Cardiac muscle cell (in vitro differentiated cells and primary cell): ENCODE results near the gene GABRA5. TPM values are rescaled to one million over a fixed set of nuclear protein-coding genes. Genes with fewer than 3 reads are reported as not detected.

Source experiments
- DNase-seq, 2 donors: peaks; one replicate each; pipeline versions ENCODE4 v3.0.0 to v3.0.0-alpha.2; 2010 to 2017; ENCODE audit warnings: low read depth in 1 of 2, low spot score in 1 of 2
- H3K27ac ChIP-seq: fragments of 200-600 bp; sonication (generic); 2 replicates; pipeline ENCODE4 v1.5.1; 2016
- H3K27me3 ChIP-seq: fragments of 200-600 bp; sonication (generic); 2 replicates; pipeline ENCODE4 v1.6.0; 2016; ENCODE audit warnings: control low read depth
- H3K36me3 ChIP-seq: fragments of 200-600 bp; sonication (generic); 2 replicates; pipeline ENCODE4 v1.5.1; 2016; ENCODE audit warnings: control low read depth
- H3K4me1 ChIP-seq: fragments of 200-600 bp; sonication (generic); 2 replicates; pipeline ENCODE4 v1.8.1; 2017; ENCODE audit warnings: low read depth, mild to moderate bottlenecking, mixed run types
- H3K4me3 ChIP-seq: fragments of 200-600 bp; sonication (generic); 2 replicates; pipeline ENCODE4 v1.5.1; 2016; ENCODE audit warnings: mild to moderate bottlenecking
- H3K9me3 ChIP-seq: fragments of 200-600 bp; sonication (generic); 2 replicates; pipeline ENCODE4 v1.5.1; 2017; ENCODE audit warnings: low read depth, mild to moderate bottlenecking, control low read depth
- CTCF ChIP-seq: IDR thresholded peaks from 2 replicates; pipeline ENCODE4 v1.5.1; 2012; ENCODE audit warnings: low read depth, mild to moderate bottlenecking, low read length
- polyA plus RNA-seq: library from polyadenylated mRNA; unstranded; fragments of >200 nt; fragmentation: Nextera tagmentation; extraction: Ambion mirVana; gene quantifications from 2 replicates; pipeline ENCODE4 v1.2.1, GENCODE V29; 2016
- total RNA-seq: library from RNA; depleted of rRNA; stranded (reverse); fragments of >200 nt; gene quantifications from 2 replicates; pipeline ENCODE4 v1.2.3, GENCODE V29; 2016

GABRA5 gene
- total and polyA plus RNA-seq, 2 experiments from 2014 or later, result 0.10 TPM; not detected in 1

- Histone ChIP-seq H3K27ac (no peak overlapping the region), H3K9me3 (no peaks in the 10 kb centered on the region), H3K4me3 (no peak overlapping the region), H3K27me3 (no peaks in the 10 kb centered on the region), H3K4me1 (no peaks in the 10 kb centered on the region), H3K36me3 (no peaks in the 10 kb centered on the region)
- no peak for DNase-seq
- no peak for TF ChIP-seq CTCF
Observed at GRCh38 chr15:26929588-26929987, 62.7 kb downstream of the GABRA5 start.

GRCh38 chr15:26934848-26935247 is 68.0 kb downstream of the GABRA5 start:
- TF ChIP-seq CTCF, result no peak
- H3K4me3 ChIP-seq, result no peak overlapping the region
- no peak for DNase-seq

GRCh38 chr15:26935322-26935721 is 68.5 kb downstream of the GABRA5 start:
- no peak for DNase-seq
- no peaks in the 10 kb centered on the region for H3K36me3 ChIP-seq
- H3K9me3 ChIP-seq, result no peaks in the 10 kb centered on the region
- no peak overlapping the region for H3K4me3 ChIP-seq
- TF ChIP-seq CTCF, result no peak
- no peaks in the 10 kb centered on the region for H3K4me1 ChIP-seq
- H3K27ac ChIP-seq, result no peak overlapping the region
- H3K27me3 ChIP-seq, result no peaks in the 10 kb centered on the region

More at GRCh38 chr15:26934848-26935247, 68.0 kb downstream of the GABRA5 start:
- Histone ChIP-seq H3K36me3 (no peaks in the 10 kb centered on the region), H3K27me3 (no peaks in the 10 kb centered on the region), H3K9me3 (no peaks in the 10 kb centered on the region), H3K4me1 (no peaks in the 10 kb centered on the region), H3K27ac (no peak overlapping the region)

- H3K27me3 ChIP-seq, result no peaks in the 10 kb centered on the region
- no peak for DNase-seq
- no peaks in the 10 kb centered on the region for H3K4me1 ChIP-seq
- H3K36me3 ChIP-seq, result no peaks in the 10 kb centered on the region
- no peak for TF ChIP-seq CTCF
- H3K27ac ChIP-seq, result no peak overlapping the region
- H3K9me3 ChIP-seq, result no peaks in the 10 kb centered on the region
- no peak overlapping the region for H3K4me3 ChIP-seq
Observed at GRCh38 chr15:26936502-26936901, 69.6 kb downstream of the GABRA5 start.

- Histone ChIP-seq H3K27ac (no peak overlapping the region), H3K9me3 (no peaks in the 10 kb centered on the region), H3K4me3 (no peak overlapping the region), H3K36me3 (no peaks in the 10 kb centered on the region), H3K4me1 (no peaks in the 10 kb centered on the region), H3K27me3 (no peaks in the 10 kb centered on the region)
- TF ChIP-seq CTCF, result no peak
- no peak for DNase-seq
Observed at GRCh38 chr15:26937134-26937533, 70.3 kb downstream of the GABRA5 start.

GRCh38 chr15:26939398-26939797 is 72.5 kb downstream of the GABRA5 start:
- Histone ChIP-seq H3K27ac (no peak overlapping the region), H3K27me3 (no peaks in the 10 kb centered on the region), H3K4me1 (no peaks in the 10 kb centered on the region), H3K4me3 (no peak overlapping the region), H3K36me3 (no peaks in the 10 kb centered on the region), H3K9me3 (no peaks in the 10 kb centered on the region)
- no peak for TF ChIP-seq CTCF
- DNase-seq, result no peak
